22Rv1 (cell line): ENCODE results near the gene CDKN2B.

ENCODE experiments used
- CTCF ChIP-seq: fragments of 450-650 bp; IDR thresholded peaks from 2 replicates; pipeline ENCODE4 v1.5.1; 2017; ENCODE audit warnings: mild to moderate bottlenecking
- ZFX ChIP-seq: fragments of 450-650 bp; IDR thresholded peaks from 2 replicates; pipeline ENCODE4 v1.6.1; 2017; ENCODE audit warnings: antibody characterized with exemption, borderline replicate concordance

- TF ChIP-seq CTCF = no peak
- TF ChIP-seq ZFX = no peak
These were observed 32.7 kb downstream of the CDKN2B start for GRCh38 chr9:21976334-21976875.
